ENCODE measurements around the gene LRIT2.

Gene LRIT2

DNA sequence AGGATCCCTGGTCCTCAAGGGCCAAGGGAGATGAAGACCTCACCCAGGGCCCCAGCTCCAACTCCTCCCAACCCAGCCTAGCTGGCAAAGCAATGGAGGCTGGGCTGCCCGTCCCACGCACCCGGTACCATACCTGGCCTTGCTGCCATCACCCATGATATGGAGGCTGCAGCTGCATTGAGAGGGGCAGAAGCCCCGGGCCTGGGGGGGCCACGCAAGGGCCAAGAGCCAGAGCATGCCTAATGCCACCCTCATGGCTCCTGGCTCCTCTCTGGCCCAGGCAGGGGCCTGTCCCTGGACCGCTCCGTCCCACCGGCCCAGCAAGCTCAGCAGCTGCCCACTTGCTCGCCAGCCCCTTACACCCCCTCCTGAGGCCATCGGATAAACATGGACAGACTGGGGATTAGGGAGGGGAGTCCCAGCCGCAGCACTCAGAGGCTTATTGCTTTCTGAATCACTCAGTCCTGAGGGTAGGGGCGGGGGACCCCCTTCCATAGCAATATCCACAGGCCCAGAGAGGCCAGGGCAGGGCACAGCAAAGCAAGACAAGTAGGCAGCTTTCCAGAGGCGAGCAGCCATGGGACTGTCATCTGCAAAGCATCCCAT is 15.9 kb upstream of the LRIT2 start, which contains the start of gene LRIT1:
Gene LRIT1, minus strand, starts transcription at position 362 of the 606 bp plus-strand sequence. Its CDS starts 107 bp downstream, at position 255.
- DNase-seq = no peak

DNA sequence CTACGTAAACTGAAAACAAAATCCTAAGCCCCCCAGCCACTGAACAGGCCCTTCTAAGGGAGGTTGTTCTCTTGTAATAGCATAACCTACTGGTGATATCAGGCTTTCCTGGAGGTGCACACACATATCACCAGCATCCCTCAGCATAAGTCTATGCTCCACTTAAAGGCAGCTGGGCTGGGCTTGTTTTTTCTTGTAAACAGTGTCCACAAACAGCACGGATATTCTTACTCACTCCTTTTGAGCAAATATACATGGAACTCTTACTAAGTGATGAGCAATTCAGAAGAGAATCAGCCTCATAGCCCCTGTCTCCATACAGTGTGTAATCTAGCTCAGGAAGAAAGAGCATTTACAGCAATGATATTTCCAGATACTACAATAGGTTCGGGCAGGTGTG is 13.6 kb upstream of the LRIT2 start:
- DNase-seq = no peak

DNA sequence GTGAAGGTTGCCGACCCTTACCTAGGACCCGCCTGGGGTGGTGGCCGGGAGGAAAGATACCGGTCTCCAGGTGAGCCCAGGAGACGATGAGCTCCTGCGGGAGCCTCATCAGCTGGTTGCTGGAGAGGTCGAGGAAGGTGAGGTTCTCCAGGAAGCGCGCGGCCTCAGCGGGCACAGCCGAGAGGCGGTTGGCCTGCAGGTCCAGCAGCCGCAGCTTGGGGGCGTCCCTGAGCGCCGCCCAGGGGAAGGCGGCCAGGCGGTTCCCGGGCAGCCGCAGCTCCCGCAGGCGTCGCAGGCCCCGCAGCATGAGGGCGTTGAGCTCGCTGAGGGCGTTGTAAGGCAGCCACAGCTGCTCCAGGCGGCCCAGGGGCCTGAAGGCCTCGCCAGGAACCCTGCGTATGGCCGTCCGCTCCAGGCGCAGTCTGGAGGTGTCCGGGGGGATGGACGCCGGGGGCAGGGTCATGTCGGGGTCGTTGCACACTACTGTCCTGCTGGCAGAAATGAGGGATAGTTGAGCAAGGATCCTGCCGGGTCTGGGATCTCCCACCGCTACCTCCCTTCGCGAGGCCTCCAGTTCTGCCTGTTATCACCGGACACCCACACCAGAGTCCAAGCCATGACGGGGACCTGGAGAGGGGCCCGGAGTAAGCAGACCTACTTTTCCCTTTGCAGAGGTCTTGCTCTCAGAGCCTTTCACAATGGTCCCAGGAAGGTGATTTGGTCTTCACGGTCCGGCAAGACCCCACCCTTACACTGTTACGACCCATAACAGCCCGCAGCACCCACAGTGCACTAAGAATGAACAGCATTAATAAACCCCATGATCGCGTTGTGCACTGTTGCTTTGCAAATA is 12.1 kb upstream of the LRIT2 start:
- DNase-seq = no peak

DNA sequence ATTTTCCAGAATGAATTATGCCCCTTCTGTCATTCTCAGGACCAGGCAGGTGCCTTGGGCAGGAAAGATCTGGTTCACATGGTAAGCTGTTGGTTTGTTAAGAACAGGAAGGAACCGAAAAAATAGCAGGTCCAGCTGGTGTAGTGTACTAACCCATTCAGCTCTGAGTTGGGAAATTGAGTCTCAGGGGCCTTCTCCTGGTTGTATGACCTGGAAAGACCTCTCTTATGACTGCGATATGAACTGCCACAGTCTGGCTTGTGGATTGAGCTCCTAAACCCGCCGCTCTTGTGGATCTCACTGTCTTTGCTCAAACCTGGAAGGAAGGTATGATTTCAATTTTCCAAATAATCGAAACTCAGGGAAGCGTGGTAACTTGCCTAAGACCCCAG is 11.5 kb upstream of the LRIT2 start:
- no peak for DNase-seq

DNA sequence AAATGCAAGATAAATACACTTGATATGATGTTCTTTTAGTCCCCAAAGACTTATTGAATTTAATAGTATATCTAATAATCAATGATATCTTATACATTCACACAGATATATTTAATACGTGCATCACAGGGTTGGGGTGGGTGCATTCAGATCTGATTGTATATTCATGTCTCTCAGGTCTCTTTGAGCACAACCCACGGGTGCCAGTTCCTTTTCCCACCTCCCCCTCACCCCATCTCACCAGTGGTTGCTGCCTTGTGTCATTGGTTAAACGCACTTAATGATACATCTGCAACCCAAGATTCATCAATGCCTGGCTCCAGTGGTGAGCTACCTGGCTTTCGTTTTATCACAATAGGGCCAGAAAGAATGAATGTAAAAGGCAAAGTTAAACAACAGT is 9.8 kb upstream of the LRIT2 start:
- no peak for DNase-seq

DNA sequence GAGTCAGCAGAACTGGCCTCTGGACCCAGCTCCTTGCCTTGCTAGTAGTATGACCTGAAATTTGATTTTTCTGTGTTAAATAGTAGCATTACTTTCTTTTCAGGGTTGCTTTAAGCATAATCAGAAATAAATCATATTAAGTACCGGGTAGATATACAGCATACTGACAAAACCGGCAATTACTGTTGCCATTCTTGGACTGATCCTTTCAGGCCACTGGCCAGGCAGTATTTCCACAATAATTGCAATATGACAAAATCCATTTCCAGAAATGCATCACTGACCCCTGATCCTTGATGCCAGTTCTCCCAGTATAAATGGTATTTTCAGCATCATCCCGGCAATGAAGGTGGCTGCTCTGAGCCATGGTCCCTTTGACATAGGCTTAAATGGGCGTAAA is 9.1 kb upstream of the LRIT2 start:
- DNase-seq = no peak

DNA sequence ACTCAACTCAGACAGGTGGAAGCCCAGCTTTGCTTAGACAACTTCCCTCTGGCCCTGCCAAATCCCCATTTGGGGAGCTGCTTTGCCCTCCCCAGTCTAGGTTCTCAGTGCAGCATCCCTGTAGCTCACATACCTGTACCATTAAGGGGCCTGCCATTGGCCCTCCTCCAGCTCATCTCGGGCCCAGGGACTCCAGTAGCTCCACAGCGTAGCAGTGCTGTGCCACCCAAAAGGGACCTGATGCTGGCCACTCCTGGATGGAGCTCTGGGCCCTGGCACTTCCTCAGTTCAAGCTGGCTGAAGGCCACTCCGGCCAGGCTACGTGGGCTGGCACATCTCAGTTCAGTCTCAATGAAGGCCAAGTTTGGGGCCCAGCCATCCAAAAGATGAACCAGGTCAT is 8.6 kb upstream of the LRIT2 start:
- DNase-seq = no peak

DNA sequence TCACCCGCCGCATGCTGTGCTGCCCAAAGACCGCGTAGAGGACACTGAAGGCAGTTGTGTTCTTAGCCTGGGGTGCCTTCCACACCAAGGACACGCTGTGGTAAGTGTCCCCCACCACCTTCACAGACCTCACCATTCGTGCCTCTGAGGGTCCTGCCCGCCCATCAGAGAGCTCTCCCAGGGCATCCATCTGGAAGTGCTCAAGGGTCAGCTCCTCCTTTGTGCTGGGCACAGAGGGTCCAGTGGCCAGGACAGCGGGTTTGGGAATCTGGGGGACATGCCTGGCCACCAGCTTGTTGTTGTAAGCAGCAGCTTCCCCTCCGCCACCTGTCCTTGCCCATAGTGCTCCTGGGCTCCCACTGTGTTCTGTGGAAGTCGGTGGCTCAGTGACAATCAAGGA is 7.0 kb upstream of the LRIT2 start:
- DNase-seq = no peak

DNA sequence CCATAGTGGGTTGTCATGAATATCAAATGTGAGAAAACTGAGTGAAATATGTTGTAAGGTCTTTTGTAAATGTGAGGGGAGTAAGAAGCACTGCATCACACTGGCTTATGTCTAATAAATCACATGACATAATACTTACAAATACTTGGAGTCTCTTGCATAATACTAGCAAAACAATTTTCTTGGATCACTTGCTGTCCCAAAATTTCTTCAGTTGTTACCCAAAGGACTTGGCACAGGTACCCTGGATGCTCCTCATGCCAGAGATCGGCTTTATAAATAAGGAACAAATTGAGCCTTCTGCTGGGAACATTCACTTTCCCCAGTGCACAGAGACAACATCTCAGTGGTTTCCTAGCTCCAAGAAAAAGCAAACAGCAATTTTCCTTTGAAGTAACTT is 5.0 kb upstream of the LRIT2 start:
- DNase-seq = no peak

DNA sequence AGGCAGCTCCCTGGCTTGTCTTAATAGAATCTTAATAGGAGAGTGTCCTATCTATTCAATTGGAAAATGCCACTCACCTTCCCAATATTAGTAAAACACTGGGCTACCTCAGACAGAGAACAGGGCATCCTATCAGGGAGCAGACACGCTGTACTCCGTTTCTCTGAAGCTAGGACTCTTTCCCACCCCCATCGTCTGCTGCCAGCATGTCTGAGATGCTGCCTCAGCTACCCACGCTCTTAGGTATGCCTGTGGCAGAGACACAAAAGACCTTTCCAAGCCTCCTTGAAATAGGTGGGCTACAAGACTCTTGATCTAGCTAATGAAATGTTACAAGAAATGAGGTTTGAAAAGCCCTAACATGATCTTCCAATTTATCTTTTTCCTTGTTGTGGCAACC is 2.5 kb upstream of the LRIT2 start:
- DNase-seq = no peak

DNA sequence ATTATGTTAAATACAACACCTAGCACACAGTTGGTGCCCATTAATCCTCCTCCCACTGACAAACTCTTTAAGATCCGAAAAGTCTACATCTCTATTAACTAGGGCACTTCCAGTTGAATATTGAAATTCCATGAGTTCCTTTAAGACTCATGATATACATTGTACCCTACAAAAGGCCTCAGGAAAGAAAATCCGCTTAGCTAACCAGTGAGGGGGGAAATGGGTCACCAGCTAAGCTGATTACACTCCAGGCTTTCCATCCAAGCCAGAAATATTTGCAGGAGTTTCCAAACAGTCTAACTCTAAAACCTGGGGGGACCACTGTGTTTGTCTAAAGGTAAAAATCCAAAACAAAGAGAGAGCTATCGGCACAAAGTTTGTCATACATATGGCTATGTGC is 1.3 kb upstream of the LRIT2 start:
- DNase-seq = no peak

DNA sequence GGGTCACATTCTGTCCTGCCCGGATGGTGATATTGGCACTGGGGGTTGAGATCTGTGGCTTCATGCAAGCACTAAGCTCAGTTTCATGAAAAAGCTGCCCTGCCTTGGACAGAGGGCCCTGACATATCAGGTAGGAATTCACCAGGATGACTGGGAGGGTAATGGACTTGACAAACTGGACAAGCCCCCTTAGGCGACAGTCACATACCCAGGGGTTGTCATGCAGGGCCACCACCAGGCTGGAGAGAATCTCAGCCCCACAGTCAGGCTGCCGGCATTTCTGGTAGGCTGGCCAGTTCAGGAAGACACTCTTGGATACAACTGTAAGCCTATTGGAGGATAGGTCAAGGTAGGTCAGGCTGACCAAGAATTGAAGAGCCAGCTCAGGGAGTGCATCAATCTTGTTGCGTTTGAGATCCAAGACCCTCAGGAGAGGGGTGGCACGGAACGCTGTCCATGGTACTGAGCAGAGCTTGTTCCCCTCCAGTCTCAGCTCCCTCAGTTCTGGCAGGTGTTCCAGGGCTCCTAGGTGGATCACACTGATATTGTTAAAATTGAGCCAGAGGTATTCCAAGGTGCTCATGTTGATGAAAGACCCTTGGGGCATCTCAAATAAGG is 824 bp downstream of the LRIT2 start:
- peak; percentile 54 for DNase-seq

DNA sequence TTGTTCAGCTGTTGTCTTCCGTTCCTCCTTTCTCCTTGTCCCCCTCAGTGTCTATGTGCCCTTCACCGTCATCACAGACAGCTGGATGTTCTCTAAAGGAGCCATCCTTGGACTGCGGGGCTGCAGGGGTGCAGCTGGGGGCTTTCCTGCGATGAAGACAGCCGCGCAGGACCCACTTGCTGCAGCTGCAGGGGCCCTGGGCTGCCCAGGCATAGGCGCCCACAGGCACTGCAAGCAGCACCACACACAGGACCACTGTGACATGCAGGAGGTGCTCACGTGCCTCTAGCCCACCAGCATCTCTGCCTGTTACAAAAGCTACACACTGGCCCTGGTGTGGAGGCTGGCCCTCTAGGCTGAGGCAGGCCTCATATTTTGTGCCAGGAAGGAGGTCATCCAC is 3.4 kb downstream of the LRIT2 start:
- DNase-seq = no peak

DNA sequence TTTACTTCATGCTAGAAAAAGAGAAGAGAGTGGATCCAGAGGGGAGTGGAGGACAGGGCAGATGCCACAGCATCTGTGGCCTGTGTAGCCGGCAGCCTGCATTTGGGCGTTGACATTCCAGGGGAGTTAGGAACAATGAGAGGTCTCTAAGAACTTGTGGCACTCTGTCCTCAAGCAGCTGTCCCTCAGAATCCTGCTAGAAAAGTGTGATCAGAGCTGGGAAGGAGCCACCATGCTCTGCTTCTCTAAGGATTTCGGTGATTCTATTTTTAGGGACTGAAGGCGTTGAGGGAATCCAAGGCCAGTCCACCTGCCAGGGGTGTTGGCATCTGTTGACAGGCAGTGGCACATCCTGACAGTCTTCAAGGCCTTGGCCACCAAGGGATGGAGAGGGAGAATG is 7.6 kb downstream of the LRIT2 start:
- no peak for DNase-seq

DNA sequence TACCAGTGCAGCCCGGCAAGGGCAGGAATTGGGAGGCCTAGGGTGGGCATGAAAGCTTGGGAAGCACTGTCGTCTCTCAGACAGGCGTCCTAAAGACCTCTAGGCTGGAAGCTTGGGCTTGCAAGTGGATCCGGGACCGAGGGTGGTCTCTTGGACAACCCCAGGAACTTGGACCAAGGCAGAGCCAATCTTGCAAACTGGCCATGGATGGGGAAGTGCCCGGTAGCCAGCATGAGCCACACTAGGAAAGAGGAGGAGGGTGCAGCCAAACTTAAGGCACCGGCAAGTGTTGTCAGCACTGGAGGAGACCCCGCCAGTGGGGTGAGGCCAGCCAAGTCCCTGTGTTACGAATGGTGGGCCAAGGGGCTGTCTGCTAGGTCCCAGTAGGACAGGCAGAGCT is 8.5 kb downstream of the LRIT2 start:
- no peak for DNase-seq

DNA sequence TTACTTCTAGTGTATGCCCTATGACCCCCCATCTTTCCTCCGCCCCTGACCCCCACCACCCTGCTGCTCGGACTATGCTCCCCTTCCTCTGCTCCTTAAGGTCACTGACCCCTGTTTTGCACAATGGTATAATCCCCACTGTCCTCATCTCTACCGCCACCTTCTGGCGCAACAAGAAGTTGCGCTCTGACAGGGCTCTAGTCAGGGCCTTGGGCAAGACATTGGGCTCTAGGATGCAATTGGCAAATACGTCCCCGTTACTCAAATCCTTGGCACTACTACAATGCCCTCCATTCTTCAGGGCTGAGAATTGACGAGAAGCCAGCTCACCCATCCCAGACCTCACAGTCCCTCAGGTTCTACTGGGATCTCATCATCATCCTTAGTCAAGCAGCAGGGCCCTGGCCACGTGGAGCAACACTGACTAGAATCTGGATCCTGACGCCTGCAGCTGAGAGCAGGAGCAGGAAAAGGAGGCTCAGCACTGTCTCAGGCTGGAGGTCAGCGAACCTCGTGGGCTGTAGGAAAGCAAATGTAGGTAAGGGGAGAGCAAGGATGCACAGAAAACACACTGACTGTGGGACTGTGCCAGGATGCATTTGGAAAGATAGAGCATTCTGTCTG is 10.6 kb downstream of the LRIT2 start:
- no peak for DNase-seq

DNA sequence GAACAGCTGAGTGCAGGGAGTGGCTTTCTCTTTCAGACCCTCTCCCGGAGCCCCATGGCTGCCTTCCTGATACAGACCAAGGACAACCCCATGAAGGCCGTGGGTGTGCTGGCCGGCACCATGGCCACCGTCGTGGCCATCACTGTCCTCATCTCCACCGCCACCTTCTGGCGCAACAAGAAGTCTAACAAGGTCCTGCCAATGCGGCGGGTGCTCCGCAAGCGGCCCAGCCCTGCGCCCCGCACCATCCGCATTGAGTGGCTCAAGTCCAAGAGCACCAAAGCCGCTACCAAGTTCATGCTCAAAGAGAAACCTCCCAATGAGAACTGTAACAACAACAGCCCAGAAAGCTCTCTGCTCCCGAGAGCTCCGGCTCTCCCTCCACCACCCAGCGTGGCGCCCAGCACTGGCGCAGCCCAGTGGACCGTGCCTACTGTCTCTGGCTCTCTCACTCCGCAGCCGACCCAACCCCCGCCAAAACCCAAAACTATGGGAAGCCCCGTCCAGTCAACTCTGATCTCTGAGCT is 11.2 kb downstream of the LRIT2 start:
- no peak for DNase-seq

DNA sequence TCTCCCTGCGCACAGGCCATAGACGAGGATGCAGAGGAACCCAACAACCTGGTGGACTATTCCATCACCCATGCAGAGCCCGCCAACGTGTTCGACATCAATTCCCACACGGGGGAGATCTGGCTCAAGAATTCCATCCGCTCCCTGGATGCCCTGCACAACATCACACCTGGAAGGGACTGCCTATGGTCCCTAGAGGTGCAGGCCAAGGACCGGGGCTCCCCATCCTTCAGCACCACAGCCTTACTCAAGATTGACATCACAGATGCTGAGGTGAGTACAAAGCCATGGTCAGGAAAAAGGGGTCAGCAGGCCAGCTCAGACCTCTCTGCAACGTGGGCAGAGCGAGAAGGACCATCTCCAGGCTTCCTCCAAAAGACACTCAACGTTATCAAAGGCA is 12.3 kb downstream of the LRIT2 start:
- no peak for DNase-seq

DNA sequence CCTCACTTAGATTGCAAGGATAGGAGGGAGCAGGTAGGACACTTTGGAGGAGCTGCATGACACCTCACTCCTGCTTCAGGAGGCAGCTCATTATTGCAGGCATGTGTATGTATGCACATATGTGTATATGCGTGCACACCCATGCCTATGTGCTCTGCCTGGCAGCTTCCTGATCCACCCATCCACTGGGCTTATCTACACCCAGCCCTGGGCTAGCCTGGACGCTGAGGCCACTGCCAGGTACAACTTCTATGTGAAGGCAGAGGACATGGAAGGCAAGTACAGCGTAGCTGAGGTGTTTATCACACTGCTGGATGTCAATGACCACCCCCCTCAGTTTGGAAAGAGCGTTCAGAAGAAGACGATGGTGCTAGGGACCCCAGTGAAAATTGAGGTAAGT is 13.3 kb downstream of the LRIT2 start:
- DNase-seq = no peak

DNA sequence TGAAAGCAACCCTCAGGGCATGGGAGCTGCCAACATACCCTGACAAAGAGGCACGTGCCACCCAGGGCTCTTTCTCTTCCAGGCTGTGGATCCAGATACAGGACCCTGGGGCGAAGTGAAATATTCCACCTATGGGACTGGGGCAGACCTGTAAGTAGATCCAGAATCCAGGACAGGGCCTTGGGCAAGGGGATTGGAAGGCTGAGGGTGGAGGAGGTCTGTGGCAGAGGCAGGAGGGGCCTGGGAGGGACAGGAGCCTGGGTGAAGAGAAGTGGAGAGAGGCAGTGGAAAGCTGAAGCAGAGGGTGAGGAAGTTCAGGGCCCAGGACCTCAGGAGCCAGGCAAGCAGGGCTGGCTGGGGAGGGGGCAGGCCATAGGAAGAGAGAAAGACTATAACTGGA is 13.8 kb downstream of the LRIT2 start:
- DNase-seq = no peak

DNA sequence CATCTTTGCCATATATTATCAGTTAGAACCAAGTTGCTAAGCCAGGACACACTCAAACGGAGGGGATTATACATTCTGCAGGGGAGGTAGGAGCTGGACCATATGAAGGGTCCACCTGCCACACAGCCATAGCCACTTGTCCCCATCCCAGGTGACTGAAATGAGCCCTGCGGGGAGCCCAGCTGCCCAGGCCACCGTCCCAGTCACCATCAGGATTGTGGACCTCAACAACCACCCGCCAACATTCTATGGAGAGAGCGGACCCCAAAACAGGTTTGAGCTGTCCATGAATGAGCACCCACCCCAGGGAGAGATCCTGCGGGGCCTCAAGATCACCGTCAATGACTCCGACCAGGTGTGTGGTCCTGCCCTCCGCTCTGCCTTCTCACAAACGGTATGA is 17.3 kb downstream of the LRIT2 start:
- DNase-seq = no peak

DNA sequence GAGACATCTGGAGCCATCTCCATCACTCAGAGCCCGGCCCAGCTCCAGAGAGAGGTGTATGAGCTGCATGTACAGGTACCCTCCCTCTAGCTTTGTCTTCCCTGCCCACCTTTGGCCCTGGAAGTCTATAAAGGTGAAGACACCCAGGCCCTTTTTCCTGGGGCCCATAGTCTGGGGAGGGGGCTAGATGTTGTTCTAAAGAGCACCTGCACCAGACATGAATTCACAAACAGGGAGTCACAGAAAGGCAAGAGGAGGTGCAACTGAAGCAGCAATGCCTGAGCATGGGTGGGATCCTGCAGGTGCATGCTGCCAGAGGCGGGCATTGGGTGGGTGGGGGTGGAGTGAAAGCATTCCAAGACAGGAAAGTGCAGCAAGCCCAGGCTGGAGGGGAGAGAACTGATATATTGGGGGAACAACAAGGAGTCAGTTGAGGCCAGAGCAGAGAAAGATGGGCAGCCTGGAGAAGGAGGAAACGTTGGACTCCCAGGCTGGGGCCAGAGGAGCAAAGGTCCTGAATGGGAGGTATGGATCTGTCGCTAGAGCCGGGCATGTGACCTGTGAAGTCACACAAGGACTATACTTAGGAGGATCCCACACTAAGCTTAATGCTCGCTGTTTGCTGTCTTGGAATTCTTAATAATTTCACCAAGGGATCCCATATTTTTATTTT is 19.4 kb downstream of the LRIT2 start:
- peak; percentile 28 for DNase-seq
